Activated CD4-positive, alpha-beta T cell treated with anti-CD3 and anti-CD28 coated beads, Interleukin-2, amount 50 U/mL, for 48 hours (primary cell): Measurements from ENCODE around the gene NR1D1.
A peak's percentile ranks its signal among the peaks of the same experiment; 100 is the strongest.

ENCODE experiments used
- DNase-seq, 2 experiments: peaks; one replicate each; pipeline ENCODE4 v3.0.0-alpha.2; 2020

The NR1D1 gene

DNA sequence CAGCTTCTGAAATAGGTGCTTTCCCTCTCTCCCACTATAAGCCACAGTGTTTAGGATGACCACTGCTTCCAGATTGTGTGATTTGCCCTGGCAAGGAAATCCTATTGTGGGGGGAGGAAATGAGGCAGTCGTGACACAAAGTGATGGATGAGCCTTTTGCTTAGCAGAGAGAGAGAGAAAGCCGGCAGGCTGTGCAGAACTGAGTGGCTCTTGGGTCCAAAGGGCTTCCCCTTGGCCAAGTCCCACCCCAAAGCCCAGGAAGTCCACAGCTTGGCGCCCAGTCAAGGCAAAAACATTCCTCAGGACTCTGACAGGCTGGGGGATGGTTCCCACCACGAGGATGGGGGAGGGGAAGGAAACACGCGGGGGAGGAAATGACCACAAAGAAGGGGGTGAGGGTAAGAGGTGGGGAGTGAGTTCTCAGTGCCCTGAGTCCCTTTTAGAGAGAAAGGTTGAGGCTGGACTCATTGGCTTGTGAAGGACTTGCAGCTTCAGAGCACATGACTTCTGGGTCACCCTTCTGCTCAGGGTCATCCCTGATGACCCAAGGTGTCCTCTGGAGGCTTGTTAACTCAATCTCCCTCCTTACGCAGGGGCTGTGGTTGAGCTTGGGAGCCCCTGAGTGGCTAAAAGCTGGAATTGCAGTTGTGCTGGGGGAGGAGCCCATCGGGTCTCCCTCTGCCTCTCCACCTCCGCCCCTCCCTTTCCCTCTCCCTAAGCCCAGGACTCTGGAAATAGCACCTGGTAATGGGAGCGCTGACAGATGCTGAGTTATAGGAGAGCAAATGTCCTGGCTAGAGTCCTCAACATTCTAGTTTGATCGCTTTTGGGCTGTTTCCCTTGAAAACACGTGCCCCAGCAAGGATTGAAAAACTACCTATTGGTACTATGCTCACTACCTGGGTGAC, 11.1 kb upstream of the NR1D1 start:
- peak; percentile 76 to 81 for DNase-seq

DNA sequence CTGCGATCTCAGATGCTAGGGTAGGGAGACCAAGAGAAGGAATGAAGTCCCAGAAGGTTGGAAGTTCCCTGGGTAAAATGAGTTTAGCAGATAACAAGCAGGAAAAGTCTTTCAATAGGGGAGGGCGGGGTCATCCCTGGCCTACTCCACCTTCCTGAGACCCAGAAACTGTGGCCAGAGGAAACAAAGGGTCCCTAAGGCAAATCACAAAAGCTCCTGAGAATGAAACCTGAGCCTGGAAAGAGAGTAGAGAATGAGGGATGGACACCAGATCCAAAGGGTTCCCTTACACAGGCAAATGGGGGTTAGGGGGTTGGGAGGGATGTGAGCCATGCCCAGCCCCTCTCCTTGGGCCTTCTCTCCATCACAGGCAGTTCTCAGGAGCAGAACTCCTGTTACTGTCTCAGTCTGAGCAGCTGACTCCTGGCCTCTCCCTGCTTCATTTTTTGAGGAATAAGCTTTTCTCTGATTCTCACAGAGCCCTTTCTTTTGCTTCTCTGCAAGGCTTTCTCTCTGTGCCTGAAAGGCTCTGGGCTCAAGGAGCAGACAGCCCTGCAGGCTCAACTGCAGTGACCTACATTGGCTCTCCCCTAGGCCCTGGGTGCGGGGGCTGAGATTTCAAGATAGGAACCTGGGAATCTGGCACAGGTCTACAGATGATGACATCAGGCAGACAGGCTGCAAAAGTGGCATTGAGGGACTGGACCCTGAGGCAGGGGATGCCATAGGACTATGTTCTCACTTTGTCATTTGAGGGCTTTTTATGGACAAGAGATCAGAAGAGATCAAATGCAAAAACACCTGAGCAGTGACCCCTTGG, 9.8 kb upstream of the NR1D1 start:
- no peak for DNase-seq

DNA sequence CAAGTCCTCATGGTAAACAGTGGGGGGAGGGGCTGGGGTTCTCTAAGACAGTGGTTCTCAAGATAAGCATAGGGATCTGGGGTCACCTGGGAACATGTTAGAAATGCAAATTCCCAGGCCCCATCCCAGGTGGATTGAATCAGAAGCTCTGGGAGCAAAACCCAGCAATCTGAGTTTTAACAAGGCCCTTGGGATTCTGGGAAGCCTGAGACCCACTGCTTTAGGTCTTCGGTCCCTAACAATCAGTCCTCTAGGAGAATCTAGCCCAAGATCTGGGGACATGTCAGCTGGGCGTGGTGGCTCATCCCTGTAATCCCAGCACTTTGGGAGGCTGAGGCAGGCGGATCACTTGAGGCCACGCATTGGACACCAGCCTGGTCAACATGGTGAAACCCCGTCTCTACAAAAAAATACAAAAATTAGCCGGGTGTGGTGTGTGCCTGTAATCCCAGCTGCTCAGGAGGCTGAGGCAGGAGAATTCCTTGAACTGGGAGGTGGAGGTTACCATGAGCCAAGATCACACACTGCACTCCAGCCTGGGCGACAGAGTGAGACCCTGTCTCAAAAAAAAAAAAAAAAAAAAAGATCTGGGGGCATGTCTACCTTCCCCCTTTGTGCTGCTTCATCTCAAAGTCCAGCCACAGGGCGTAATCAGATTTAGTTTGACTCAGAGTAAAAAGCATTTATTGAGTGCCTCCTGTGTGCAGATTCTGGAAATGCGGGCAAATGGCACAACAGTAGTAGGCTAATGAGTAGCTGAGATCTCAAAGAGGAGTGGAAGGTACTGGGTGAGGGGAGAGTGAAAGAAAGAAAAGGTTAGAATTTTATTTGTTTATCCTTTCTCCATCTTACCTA, 8.8 kb upstream of the NR1D1 start:
- DNase-seq: no peak

DNA sequence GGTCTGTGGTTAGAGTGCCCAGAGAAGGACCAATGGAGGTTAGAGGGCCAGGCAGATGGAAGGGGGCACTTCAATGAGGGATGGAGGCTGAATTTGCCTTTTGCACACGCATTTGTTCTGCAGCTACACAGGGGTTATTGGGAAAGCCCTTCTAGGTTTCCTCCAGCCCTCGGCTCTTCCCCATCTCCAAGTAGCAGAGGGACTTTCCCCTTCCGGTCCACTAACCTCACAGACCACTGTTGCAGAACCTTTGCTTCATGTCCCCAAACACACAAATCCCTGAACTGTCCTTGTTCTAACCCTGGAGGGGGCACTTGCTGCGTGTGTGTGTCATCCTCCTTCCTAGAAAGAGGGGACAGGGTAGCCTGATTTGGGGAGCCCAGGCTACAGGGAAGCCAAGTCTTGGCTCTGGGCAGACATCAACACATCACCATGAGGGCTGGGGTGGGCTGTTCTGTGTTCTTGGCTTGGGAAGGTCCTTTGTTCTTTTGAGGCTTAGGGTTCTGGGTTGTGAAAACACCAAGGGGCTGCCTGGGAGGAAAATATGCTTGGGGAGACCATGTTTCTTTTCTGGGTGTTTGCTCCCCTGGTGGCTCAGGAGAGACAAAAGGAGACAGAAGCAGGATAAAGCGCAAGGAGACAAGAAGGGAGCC, 7.3 kb upstream of the NR1D1 start:
- no peak for DNase-seq

DNA sequence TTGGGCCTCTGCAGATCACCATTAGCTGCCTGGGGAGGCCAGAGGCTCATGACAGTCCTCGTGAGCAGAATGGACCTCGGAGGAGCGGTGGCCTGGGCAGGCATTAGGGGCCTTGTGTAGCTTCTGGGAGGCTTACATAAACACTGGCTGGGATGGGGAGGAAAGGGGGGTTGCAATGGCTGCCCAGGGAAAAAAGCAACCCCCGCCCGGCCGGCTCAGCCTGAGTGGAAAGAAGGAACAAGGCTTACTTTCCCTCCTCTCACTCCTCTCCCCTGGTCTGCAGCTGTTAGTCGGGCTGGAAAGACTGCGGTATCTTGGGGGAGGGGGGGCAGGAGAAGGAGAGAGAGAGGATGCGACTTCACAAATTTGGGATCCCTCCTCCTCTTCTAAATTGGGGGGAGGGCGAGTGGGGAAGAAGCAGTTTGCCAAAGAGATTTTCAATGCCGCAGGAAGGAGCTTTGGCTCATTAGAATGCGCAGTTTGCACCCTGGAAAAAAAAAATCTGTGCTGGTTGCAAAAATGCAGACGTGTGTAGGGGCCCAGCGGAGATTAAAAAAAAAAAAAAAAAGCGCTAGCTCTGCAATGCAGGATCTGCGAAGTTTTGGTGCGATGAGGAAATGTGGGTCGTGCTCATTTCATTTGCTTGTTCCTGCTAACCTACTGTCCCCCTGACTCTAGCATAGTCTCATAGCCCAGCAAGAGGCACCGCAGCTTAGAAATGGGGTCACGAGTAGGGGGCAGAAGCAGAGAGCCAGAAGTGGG, 6.6 kb upstream of the NR1D1 start:
- no peak for DNase-seq

DNA sequence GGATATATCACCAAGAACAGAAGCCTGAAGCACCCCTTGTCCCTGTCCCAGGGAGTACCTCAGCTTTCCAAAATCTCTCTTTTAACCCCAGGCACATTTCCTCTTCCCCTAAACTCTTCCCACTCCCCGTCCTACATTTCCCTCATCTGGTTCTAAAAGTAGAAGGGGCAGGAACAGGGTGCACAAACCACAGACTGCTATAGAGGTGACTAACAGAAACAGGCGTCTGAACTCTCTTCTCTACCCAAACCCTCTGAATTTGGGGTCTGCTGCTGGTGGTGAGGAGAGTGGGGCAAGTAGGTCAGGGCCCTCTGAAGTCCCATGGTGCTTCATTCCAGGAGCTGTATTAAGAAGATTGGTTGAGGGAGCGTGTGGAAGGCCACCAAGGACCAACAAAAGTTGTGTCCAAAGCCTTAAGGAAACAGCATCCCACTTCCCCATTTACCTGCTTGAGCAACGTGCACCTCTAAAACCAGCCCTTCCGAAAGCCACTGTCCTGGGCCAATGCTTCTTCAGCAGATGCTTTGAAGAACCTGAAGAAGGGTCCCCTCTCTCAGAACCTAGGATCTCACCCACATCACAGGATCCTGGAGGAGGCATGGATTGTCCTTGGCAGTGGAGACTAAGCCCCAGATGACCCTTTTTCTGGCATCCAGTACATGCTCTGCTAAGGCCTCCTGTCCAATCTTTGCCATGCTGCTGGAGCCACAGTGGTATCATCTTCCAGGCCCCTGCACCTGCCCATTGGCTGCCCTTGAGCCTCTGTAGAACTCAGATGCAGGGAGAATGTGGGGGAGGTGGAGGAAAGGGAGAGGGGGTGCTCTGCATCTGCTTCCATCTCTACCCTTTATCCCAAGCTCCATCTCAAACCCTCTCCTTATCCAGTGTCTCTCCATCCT, 5.7 kb upstream of the NR1D1 start:
- no peak for DNase-seq

DNA sequence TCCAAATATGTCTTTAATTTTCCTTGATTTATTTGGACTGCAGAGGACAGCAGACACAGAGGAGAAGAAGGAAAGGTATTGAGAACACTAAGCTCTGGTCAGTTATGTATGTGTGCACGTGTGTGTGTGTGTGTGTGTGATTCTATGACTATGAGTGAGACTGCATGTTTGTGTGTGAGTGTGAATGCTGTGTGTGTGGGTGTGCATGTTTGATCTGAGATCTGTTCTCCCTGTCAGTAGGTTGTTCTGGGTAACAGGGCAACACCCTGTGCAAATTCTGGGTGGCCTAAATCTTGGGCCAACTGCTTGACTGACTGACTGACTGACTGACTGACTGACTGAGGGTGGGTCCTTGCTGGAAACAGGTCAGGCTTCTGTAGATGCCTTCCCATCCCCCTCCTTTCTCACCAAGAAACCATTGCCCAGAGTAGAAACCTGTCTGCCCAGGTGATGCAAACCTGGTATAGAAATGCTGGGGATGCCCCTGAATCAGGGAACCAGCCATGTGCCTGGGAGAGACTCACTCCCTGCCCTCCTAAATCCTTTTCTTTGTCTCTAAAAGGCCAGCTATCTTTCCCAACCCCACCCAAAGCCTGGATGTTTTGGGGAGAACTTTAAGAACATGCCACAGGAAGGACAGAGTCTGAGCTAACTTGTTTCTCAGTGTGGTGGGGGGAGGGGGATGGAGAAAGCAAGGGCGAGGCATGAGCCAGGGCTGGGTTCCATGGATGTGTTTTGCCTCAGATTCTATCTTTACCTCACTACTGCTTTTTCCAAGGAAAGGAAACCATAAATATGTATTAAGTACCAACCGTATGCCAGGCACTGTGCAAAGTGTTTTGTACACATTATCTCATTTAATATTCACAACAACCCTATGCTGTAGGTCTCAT, 4.5 kb upstream of the NR1D1 start:
- DNase-seq: no peak

DNA sequence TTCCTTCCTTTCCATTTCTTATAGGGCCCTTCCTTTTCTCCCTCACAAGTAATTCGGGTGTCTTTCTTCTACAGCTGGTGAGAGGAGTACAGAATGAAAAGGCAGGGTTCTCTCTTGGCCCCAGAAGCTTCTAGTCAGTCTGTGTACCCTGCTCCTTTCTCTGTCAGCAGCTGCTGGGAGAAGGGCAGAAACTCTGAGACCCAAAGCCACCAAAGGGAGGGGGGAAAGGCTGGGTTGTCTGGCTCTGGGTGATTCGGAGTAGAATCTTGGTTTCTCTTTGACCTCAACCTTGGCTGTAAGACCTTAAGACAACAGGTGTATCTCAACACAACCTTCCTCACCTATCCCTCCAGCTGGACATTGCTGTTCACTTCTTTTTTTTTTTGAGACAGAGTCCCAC, 3.3 kb upstream of the NR1D1 start:
- no peak for DNase-seq

DNA sequence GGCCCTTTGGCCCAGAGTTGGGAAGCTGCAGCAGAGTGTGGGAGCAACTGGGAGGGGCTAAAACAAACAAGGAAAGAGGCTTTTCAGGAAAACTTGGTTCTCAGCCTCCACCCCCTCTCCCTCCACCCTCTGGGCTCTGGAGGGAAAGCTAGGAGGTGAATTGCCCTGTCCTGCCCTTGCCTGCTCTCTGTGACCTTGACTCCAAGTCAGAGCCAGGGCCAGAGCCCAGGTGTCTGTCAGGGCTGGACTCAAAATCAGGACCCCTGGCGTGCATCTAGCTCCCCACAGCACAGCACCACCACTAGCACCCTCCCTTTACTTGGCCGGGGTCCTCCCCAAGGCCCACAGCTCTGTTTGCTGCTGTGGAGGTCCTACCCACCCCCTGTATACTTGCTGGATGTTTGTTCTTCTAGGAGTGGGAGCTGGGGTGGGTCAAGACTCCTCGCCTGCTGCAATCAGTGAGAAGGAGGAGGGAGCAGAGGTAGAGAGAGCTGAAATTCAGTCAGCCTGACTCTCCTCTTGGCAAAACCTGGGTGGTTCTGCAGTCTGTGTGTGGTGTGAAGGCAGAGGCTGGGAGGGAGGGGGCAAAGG, 2.8 kb upstream of the NR1D1 start:
- no peak for DNase-seq

DNA sequence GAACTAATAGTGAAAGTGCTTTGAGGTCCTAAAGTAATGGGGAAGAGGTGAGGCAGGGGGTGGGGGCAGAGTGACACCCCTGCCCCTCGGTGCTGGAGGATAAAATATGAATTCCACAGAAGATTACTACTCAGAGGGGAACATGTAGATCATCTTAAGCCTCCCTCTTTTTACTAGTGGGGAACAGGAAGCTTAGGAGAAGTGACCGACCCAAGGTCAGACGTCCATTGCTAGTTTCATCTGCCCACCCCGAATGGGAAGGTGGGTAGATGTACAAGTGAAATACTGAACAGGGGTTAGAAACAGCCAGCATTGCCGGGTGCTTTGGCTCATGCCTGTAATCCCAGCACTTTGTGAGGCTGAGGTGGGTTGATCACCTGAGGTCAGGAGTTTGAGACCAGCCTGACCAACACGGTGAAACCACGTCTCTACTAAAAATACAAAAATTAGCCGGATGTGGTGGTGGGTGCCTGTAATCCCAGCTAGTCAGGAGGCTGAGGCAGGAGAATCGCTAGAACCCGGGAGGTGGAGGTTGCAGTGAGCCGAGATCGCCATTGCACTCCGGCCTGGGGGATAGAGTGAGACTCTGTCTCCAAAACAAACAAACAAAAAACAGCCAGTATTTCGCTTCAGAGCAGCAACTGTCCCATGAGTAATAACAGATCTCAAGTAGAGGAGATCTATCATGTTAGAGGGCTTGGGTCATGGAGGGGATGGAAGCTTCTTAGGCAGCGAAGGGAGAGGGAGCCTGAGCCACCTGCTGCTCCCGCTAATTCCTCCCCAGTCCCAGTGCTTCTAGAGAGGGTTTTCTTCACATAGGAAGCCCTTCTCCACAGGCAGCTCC, 1.2 kb upstream of the NR1D1 start:
- DNase-seq: no peak

DNA sequence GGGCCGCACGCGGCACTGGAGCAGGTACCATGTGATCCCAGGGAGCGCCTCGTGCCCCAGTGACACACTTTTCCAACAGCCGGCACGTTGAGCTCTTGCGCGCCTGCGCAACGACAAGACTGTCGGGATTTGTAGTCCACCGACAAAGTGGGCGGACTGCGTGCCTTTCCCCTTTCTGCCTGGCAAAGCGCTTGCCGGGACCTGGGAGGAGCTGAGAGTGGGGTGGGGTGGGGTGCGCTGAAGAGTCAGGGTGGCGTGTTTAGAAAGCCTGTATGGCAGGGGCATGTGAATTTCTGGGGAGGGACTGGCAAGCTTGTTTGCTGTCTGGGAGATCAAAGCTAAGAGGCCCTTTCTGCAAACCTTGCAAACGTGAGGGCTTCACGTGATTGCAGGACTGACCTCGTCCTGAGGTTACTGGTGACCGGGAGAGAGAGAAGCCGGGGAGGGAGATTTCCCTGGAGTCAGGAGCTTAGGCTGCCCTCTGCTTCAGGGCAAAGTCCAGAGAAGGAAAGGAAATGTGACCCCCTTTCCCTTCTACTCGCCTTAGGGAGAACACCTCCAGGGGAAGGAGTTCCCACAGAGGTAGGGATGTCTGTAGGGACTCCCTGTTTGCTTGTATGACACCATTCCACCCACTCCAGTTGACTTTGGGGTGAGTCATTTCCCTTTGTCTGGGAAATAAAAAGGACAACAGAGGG, 429 bp upstream of the NR1D1 start:
- peak; percentile 90 to 95 for DNase-seq

DNA sequence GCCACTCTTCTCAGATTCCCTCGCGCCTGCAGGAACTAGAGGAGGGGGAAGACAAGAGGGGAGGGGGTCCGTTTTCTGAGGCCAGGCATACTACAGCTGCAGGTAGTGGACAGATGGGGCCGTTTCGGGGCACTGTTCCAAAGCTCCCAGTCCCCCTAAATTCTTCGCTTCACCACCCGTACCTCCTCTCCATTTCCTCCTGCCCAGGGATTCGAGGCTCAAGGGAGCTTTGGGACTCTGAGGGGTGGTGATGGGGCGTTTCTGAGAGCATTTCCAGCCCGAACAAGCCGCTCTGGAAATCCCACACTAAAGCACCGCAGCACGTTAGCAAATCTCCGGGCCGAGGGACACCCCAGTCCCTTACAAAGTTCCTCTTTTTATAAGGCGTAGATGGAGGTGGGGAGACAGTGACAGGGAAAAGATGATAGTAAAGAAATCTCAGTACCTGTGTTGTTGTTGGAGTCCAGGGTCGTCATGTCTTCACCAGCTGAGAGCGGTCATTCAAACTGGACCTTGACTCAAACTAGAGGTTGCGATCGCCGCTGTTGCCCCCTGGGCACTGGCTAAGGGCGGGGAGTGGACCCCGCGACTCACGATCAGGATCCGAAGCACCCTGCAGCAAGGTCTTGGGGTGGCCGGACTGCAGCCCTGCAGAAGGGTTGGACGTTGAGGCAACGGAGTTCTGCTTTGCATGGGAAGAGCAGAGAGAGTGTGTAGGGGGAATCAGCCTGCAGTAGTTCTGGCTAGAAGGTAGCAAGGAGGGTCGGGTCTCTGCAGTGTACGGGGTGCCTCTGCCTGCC, 570 bp downstream of the NR1D1 start:
- no peak for DNase-seq

DNA sequence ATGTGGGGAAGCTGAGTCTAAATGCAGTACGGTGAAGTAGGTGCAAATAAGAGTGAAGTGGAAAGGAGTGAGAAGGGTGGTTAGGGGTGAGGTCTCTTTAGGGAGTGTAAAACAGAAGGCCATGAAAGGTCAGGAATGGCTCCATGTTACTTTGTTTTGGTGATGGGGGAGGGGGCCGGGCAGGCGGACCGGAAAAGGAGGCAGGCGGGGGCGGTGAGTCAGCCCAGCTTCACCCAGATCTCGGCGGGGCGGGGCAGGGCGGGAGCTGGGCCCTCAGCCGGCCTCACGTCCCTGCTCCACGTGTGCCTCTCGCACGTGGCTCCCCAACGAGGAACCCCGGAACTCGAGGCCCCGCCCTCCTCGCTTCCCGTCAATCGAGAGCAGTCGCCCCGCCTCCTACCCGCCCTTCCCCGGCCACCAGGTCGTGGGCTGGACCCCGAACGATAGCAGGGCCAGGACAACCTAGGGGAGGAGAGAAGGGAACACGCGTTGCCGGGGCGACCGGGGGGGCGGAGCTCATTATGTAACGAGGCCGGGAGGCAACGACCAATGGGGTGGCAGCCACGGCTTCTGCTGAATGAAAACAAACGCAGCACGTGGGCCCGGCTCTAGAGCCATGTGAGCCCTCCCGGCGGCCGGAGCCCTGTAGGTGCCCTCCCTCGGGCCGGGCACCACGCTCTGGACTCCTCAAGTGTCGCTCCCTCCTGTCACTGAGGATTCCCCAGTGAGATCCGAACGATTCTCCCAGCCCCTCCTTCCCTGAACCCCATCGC, 1.4 kb downstream of the NR1D1 start:
- peak; percentile 99 for DNase-seq

DNA sequence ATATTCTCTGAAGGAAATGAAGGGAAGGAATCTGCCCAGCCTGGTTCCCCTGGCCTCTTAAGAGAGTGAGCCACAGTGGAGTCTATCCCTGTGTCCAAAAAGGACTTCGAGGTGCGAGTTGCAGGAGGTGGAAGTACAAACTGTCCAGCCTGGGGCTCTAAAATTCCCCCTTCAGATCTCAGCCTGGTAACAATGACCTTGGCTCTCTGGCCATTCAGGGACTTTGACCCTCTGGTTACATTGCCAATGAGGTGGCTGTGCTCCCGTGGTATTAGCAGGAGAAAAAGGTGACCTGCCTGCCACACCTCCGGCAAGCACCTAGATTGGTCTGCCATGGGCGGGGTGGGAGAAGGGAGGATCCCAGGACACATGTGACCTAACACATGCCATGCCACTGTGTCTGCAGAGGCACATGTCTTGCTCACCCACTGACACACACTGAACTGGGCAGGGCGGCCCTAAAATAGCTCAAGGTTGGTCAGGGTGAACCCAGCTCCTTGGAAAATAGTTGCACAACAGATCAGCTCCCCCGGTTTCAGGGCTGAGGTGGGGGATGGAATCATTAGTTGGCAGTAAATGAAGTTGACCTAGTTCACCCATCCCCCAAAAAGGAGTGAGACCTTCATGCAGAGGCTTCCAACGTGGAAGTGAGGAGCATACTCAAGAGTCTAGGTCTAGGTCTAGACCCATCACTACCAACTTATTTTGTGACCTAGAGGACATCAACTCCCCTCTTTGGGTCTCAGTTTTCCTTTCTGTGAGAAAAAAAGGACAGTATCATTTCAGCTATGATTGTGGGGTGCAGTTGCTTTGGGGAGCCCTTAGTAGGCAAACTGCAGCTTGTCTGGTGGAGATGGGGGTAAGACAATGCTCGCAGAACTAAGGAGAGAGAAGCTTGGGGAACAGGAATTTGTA, 2.2 kb downstream of the NR1D1 start:
- DNase-seq: peak in 1 of 2 experiments; percentile 49

DNA sequence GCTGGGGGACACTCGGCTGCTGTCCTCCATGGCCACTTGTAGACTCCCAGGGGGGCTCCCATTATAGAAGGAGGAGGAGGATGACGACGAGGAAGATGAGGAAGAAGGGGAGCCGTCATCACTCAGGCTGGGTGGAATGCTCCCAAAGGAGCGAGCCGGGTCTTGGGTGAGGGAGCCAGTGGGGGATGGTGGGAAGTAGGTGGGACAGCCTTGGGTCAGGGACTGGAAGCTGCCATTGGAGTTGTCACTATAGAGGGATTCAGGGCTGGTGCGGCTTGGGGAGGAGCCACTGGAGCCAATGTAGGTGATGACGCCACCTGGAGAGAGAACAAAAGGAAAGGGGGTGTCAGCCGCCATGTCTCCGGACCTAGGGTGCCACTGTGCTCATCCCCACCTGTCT, 3.3 kb downstream of the NR1D1 start:
- DNase-seq: no peak
